EH (cell line): ENCODE measurements around the gene ZNF787.
"Not testable (repeated sequence)": the region's sequence is repeated elsewhere in the genome, so short reads cannot be mapped to it uniquely, and the experiment has no call there.

Source experiments
- DNase-seq: peaks from one replicate; pipeline ENCODE4 v3.0.0-alpha.2; 2015; ENCODE audit warnings: low read depth

ZNF787 gene

DNA sequence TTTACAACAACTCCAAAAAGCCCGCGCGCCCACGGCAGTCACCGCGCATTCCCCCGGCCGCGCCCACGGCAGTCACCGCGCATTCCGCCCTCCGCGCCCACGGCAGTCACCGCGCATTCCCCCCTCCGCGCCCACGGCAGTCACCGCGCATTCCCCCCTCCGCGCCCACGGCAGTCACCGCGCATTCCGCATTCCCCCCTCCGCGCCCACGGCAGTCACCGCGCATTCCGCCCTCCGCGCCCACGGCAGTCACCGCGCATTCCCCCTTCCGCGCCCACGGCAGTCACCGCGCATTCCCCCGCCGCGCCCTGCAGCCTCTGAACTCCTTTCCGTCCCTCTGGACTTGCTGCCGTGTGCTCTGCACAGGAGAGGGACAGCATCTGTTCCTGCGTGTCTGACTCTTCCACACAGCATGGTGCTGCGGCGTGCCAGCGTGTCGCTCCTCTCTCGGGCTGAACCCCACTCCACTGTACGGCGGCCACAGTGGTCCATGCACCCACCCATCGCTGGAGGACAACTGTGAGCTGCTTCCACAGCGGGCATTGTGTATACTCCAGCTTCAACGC is 15.2 kb downstream of the ZNF787 start:
- DNase-seq, result not testable (repeated sequence)

DNA sequence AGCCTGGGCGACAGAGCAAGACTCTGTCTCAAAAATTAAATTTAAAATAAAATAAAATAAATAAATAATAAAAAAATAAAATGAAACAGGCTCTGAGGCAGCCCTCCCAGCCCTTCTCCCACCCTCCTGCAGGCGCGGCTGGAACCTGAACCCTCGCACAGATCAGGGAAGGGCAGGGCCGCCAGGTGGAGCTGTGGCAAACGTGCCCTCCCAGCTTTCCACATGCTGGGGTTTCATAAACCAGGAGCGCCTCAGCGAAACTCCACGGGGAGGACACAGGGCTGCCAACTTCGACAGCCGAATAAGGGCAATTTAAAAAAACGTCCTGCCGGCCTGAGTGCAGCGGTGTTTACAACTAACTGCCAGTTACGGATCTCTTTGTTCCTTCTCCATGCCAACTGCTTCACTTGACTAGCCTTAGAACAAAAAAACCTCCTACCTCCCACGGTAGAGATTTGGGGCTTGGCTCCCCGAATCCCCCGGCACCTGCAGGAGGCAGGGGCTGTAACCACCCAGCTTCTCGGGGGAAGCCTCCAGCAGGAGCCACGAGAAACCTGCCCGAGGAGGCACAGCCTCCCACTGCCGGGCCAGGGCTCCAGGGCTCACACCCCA is 15.9 kb downstream of the ZNF787 start:
- no peak for DNase-seq

DNA sequence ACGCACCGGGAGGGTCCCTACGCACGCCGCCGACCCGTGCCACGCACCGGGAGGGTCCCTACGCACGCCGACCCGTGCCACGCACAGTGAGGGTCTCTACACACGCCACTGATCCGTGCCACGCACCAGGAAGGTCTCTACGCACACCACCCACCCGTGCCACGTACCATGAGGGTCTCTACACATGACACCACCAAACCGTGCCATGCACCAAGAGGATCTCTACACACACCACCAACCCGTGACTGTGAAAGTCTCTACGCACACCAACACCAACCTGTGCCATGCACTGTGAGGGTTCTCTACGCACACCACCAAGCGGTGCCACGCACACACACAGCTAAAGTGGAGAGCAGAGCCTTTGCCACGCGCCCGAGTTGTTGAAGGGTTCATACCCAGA is 16.7 kb downstream of the ZNF787 start:
- no peak for DNase-seq

DNA sequence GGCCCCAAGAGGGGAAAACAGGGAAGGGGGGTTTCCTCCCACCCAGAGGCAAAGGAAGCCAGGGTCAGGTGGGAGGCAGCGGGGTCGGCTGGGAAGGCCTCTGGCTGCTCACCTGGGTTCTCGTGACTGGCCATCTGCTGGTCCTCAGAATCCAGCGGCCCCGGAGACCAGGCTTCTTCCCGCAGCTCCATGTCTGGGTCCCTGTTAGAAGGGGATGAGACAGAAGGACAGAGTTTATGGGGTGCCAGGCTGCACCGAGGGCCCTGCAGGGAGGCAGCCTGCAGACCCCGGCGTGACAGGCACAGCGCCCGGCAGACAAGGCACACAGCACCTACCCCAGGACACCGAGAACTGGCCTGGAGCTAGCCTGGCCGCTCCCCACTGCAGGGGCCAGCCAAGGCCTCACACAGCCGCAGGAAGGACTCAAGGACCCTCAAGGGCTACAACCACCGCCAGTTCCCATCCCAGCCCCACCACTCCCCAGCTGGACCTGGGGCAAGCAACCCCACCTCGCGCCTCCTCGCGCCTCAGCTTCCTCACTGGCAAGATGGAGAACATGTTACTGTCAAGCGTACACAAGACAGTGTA is 18.0 kb downstream of the ZNF787 start:
- no peak for DNase-seq

DNA sequence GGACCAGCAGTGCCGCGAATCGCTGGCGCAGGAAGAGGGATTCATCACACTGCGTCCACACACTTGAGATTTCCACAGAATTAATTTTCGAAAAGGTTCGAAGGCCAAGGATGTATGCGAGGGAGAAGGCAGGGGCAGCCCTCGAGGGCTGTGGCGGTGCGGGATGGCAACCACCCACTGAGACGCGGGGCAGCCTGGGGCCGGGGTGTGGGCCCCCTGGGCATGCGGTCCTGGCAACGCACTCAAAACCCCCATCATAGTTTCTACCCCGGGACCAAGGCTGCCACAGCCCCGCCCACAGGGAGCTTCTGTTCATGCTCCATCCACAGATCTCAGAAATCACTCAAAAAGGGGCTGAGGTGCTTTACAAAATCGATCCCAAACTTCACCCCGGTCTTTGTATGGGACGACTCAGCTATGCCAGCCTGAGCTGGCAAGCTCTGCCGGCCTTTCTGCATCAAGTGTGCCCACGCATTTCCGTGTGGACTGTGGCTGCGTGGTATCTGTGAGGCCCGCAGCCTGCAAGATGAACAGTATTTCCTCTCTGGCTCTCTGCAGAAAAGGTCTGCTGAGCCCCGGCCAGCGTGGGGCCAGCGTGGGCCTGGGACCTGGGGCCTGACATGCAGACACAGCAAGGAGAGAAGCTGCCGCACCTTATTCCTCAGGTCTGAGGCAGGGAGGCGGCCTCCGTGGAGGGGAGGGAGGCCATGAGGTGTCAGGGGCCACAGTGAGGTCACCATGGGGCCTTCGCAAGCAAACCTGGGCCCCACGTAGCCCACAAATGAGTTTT is 19.2 kb downstream of the ZNF787 start:
- no peak for DNase-seq

DNA sequence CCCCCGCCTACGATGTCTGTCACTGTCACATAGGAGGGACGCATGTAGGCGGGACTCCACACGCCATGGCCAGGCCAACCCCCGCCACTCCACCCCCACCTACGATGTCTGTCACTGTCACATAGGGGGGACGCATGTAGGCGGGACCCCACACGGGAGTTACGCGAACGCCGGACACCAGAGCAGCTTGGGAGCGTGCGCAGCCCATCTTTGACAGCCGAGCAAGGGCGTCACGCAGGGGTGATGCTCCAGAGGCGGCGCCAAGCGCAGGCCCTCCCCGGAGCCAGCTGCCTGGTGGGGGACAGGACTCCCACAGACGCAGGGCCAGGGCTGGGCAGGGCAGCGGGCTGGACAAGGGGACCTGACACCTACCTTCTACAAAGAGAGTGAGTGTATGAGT is 20.0 kb downstream of the ZNF787 start:
- no peak for DNase-seq

DNA sequence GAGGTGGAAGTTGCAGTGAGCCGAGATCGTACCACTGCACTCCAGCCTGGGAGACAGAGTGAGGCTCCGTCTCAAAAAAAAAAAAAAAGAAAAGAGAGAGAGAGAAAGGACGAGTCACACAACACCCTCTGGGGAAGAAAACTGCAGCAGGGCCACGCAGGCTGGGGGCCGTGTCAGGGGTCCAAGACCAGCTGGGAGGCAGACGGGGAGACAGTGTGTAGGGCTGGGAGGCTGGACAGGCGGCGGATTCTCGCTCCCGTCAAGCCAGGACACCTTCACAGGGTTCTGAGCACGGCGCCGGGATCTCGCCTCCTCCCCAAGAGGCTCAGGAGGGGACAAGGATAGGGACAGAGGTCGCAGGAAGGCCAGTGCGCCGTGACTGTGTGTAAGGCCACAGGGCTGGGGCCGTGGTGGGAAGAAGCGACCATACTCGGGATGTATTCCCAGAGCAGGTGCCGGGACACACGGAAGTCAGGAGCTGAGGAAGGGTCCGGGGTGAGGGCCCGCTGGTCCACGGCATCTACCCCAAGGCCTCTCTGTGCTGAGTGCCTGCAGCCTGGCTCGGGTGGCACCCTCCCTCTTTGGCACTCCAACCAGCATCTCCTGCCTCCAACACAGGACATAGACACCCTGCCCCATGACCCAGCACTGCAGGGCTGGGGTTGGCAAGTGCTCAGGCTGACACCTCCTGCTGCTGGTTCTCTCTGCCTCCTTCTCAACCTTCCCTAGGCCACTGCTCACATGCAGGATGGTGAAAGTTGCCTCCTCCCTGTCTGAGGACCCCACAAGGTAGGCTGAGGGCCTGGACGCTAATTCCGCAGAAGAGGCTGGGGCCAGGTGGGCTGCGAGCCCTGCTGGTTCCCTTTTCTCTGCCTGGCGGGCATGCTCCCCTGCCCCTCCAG is 21.2 kb downstream of the ZNF787 start:
- no peak for DNase-seq

DNA sequence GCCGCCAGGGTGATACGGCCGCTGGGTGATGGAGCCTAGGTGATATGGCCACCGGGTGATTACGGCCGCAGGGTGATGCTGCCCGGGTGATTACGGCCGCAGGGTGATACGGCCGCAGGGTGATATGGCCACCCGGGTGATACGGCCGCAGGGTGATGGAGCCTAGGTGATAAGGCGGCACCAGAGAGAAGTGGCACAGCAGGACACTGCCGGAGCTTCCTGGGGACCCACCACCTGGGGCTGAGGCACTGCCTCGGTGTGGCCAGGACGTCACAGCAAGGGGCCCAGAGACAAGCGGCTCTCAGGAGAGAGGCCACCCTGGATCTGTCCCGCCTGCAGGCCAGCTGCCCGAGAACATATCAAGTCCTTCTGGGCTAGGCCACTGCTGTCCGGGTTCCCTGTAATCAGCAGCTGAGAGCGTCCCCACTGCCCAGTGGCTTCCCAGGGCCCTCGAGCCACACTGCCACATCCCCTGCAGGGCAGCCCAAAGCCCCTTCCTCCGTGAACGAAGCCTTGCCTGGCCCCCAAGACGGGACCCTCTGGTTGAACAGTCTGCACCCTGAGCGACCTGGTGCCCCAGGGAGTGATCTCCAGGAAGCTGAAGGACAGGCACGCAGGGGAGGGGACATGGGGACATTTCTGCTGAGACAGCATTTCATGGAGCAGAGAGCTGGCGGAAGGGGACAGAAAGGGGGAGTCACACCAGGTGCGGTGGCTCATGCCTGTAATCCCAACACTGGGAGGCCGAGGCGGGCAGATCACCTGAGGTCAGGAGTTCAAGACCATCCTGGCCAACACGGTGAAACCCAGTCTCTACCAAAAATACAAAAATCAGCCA is 22.1 kb downstream of the ZNF787 start:
- no peak for DNase-seq

DNA sequence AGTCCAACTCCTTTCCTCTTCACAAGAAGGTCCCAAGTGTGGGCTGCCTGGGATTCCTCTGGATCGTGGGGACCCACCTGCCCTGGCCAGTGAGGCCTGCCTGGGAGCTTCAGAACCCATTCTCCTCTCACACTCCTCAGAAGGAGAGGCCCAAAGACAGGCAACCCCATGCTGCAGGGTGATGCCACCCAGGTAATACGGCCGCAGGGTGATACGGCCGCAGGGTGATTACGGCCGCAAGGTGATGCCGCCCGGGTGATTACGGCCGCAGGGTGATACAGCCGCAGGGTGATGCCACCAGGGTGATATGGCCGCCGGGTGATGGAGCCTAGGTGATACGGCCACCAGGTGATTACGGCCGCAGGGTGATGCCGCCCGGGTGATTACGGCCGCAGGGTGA is 22.9 kb downstream of the ZNF787 start:
- not testable (repeated sequence) for DNase-seq

DNA sequence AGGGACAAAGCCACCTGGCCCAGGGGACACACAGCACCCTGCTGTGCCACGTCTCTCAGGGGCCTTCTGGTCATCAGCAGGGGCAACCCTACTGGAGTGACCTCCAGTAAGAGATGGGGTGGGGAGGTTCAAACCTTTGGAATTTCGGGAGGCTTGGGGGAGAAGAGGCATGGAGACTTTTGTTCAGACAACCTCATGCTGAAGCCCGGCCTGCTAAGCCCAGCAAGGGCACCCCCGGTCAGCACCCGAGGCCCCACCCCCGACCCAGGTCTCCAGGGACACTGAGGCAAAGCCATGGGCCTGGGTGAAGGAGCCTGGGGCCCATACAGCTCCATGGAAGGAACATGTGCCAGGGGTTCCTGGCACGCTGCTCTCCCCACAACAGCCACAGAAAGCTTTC is 23.3 kb downstream of the ZNF787 start:
- DNase-seq, result no peak

DNA sequence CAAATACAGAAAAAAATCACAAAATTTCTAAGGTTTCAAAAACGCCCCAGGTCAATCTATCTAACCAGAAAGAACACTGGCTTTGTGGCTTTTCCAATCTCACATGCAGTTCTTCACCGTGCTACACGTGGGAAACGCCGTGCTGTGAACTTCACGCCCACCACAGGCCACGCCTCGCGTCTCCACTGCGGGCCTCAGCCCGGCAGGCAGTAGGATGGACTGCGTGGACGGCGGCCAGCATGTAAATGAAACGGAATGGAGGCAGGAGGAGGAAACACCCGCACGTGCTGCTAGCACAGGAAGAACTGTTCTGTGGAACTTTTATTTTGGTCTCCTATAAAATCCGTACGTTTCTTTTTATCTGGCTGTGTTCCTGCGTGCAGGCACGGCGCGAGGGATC is 23.8 kb downstream of the ZNF787 start:
- no peak for DNase-seq

DNA sequence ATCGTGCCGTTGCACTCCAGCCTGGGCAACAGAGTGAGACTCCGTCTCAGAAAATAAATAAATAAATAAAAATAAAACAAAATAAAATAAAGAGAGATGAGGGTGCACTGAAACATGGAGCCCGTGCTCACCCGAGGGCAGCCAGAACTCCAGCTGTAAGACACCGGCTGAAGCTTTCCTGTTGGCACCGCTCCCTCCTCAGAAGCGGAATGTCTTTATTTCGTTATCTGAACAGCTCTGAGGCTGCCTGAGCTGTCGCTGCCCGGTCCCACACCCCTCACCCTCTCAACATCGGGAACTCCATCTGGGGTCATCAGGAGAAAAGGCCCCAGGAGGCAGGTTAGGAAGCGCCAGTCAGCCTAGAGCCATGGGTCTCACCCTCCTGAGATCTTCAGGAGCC is 24.4 kb downstream of the ZNF787 start:
- no peak for DNase-seq

DNA sequence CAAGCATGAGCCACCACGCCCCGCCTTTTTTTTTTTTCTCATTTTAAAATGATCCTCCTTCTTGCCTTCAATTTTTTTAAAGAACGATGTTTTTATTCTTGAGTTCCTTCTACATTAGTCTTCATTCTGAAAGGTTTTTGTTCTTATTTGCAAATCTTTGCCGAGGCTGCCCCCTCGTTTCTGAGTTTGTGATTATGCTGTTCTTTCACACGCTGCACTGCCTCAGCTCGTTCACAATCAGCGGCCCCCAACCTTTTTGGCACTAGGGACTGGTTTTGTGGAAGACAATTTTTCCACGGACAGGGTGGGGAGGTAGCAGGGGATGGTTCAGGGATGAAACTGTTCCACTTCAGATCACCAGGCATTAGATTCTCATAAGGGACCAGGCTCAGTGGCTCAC is 26.6 kb downstream of the ZNF787 start:
- DNase-seq, result no peak

DNA sequence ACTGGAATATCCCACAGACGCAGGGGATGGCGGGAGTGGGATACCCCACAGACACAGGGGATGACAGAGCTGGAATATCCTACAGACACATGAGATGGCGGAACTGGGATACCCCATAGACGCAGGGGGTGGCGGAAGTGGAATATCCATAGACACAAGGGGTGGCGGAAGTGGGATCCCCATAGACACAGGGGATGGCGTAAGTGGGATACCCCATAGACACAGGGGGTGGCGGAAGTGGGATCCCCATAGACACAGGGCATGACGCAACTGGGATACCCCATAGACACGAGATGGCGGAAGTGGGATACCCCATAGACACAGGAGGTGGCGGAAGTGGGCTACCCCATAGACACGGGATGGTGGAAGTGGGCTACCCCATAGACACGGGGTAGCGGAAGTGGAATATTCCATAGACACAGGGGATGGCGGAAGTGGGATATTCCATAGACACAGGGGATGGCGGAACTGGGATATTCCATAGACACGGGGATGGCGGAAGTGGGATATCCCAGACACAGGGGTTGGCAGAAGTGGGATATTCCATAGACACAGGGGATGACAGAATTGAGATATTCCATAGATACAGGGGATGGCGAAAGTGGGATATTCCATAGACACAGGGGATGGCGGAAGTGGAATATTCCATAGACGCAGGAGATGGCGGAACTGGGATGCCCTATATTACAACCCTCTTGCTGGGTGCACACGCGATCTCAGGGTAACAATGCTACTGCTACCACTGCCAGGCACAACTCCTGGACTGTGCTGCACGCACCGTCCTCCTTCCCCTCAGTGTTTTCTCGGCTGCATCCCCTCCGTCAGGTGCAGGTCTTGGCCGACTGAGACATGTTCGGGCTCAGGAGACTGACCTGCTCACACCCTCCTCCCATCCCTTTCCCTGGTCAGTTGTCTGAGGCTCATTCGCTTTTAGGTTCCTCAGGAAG is 28.1 kb downstream of the ZNF787 start:
- no peak for DNase-seq

DNA sequence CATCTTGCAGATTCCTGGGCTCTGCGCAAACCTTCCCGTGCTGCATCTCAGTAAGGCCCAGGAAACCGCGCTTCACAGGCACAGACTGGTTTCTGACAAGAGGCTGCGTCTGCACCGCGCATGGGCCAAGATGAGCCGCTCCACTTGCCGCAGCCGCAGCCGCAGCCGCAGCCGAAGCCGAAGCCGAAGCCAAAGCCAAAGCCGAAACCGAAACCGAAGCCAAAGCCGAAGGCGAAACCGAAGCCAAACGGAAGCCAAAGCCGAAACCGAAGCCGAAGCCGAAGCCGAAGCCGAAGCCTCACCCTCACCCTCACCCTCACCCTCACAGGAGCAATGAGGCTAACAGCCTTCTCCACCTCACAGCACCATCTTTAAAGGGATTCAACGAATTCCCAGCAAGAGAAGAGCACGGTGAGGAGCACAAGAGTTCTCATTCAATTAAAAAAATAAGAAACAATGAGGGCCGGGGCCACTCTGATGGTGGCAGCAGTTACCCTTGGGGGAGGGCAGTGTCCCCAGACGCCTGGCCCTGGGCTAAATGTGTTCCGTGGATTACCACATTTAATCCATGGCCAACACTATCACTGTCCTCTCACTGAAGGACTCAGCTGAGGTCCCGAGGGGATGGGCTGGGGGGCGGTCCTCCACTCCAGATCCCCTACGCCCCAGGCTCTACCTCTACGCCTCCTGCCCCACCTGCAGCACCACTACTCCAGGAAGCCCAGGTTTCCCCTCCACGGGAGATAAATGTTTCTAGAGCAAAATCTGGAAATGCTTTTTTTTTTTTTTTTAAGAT is 29.1 kb downstream of the ZNF787 start:
- DNase-seq, result no peak

DNA sequence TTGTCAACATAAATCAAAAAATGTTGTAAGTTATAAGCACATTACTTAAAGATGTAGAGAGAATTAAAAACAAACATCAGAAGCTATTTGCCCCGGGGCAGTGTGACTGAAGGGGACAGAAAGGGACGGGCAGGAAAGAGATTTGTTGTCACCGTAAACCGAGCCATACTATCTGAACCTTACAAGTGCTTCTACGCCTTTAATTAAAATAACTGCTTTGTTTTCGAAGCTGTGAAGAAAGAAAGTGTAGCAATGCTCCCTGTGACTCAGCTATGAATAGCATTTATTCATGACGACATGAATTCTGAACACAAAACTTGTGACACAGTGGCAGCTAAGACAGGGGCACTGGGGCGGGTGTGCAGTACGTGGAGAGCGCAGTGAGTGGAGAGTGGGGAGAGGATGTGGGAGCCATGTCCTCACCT is 30.0 kb downstream of the ZNF787 start:
- peak; percentile 33 for DNase-seq

DNA sequence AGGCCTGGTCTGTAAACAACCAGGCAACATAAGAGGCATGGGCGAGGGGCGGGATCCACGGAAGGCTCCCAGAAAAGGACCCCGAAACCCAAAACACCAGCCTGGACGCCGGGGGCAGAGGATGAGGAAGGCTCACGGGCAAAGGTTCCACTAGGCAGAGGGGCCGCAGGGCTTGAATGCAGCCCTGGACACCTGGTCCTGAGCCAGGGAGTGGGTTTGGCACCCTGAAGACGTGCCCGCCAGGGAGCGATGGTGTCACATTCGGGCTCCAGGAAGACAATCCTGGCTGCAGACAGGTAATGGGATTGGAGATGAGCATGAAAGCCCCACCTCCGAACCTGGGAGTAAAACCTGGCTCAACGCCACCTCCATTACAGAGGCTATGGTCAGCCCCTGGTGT is 31.8 kb downstream of the ZNF787 start:
- no peak for DNase-seq

DNA sequence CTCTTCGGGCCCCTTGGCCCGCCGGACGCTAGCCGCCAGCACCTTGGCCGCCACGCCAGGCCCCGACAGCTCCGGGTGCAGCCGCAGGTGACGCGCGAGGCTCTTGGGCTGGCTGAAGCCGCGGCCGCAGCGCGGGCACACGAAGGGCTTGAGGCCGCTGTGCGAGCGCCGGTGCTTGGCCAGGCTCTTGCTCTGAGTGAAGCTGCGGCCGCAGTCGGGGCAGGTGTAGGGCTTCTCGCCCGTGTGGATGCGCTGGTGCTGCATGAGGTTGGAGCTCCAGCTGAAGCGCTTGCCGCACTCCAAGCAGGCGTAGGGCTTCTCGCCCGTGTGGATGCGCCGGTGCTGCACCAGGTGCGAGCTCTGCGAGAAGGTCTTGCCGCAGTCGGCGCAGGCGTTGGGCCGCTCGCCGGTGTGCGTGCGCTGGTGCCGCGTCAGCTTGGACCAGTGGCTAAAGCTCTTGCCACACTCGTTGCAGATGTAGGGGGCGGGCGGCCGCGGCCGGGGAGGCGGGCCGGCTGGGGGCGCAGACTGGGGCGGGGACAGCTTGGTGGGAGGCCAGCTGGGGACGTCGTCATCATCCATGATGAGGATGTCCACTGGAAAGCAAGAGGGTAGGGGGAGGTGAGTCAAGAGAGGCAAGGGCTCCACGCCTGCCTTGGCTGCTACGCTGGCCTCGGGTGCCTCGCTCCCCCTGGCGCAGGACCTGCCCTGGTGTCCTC is 32.4 kb downstream of the ZNF787 start:
- DNase-seq, result no peak
